Measurements from ENCODE around the gene SPECC1.

- TF ChIP-seq, protein P1, sequence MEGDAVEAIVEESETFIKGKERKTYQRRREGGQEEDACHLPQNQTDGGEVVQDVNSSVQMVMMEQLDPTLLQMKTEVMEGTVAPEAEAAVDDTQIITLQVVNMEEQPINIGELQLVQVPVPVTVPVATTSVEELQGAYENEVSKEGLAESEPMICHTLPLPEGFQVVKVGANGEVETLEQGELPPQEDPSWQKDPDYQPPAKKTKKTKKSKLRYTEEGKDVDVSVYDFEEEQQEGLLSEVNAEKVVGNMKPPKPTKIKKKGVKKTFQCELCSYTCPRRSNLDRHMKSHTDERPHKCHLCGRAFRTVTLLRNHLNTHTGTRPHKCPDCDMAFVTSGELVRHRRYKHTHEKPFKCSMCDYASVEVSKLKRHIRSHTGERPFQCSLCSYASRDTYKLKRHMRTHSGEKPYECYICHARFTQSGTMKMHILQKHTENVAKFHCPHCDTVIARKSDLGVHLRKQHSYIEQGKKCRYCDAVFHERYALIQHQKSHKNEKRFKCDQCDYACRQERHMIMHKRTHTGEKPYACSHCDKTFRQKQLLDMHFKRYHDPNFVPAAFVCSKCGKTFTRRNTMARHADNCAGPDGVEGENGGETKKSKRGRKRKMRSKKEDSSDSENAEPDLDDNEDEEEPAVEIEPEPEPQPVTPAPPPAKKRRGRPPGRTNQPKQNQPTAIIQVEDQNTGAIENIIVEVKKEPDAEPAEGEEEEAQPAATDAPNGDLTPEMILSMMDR (IDR thresholded peaks at IDR 0.05; ENCODE audit: low read depth, low read length, poor library complexity, severe bottlenecking), result no peak
- TF ChIP-seq EZH2phosphoT487 (IDR thresholded peaks at IDR 0.05; ENCODE audit: borderline replicate concordance, low read length), result no peak
Measured at GRCh38 chr17:20254541-20254940, 245.4 kb downstream of the SPECC1 start.
